ENCODE data around the gene SULT2B1. TPM values are rescaled to one million over a fixed set of nuclear protein-coding genes. Genes with fewer than 3 reads are reported as not detected.

SULT2B1 gene
- total and polyA plus RNA-seq, 4 donors: 0.14 to 0.24 TPM; not detected in 2

- Histone ChIP-seq H3K4me1 (ENCODE audit: control insufficient read depth in 4 of 4, insufficient read depth in 4 of 4, low read length in 3 of 4) (no peaks in the 10 kb centered on the region), H3K9me3 (ENCODE audit: control insufficient read depth in 4 of 4, low read length in 3 of 4) (no peaks in the 10 kb centered on the region), H3K9ac (ENCODE audit: low read depth in 1 of 2, low read length in 2 of 2) (no peak within 1 kb of the TSS), H3K36me3 (ENCODE audit: control insufficient read depth in 4 of 4, insufficient read depth in 3 of 4, low read depth in 1 of 4, low read length in 3 of 4) (no peaks in the 10 kb centered on the region), H3K4me3 (ENCODE audit: low read depth in 1 of 3, low read length in 3 of 3) (no peak within 1 kb of the TSS), H3K27ac (ENCODE audit: low read depth in 1 of 2, low read length in 2 of 2) (no peak within 1 kb of the TSS), H3K27me3 (ENCODE audit: control insufficient read depth in 4 of 4, insufficient read depth in 4 of 4, low read length in 3 of 4) (no peaks in the 10 kb centered on the region)
- 88% methylated on average over 39 of the region's 39 CpGs for WGBS
- DNase-seq (ENCODE audit: low spot score): no peak
- TF ChIP-seq YY1 (IDR thresholded peaks at IDR 0.05): no peak
- TF ChIP-seq RXRA (IDR thresholded peaks at IDR 0.05): no peak
- no peak for TF ChIP-seq ZBTB33 (IDR thresholded peaks at IDR 0.05)
- TF ChIP-seq HNF4A (conservative IDR thresholded peaks at IDR 0.05): no peak
- no peak for TF ChIP-seq JUND (IDR thresholded peaks at IDR 0.05)
- TF ChIP-seq FOXA2 (IDR thresholded peaks at IDR 0.05): no peak
- no peak for TF ChIP-seq EGR1 (IDR thresholded peaks at IDR 0.05; ENCODE audit: low read depth in 2 of 2)
- TF ChIP-seq, protein P1, sequence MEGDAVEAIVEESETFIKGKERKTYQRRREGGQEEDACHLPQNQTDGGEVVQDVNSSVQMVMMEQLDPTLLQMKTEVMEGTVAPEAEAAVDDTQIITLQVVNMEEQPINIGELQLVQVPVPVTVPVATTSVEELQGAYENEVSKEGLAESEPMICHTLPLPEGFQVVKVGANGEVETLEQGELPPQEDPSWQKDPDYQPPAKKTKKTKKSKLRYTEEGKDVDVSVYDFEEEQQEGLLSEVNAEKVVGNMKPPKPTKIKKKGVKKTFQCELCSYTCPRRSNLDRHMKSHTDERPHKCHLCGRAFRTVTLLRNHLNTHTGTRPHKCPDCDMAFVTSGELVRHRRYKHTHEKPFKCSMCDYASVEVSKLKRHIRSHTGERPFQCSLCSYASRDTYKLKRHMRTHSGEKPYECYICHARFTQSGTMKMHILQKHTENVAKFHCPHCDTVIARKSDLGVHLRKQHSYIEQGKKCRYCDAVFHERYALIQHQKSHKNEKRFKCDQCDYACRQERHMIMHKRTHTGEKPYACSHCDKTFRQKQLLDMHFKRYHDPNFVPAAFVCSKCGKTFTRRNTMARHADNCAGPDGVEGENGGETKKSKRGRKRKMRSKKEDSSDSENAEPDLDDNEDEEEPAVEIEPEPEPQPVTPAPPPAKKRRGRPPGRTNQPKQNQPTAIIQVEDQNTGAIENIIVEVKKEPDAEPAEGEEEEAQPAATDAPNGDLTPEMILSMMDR (IDR thresholded peaks at IDR 0.05; ENCODE audit: low read depth, low read length, missing input control): no peak
- no peak for TF ChIP-seq NR2F2 (IDR thresholded peaks at IDR 0.05)
- TF ChIP-seq, protein P2, sequence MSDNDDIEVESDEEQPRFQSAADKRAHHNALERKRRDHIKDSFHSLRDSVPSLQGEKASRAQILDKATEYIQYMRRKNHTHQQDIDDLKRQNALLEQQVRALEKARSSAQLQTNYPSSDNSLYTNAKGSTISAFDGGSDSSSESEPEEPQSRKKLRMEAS (IDR thresholded peaks at IDR 0.05): no peak
- no peak for TF ChIP-seq FOXA1 (IDR thresholded peaks at IDR 0.05)
- no peak for TF ChIP-seq SP1 (IDR thresholded peaks at IDR 0.05)
- TF ChIP-seq HNF4G (IDR thresholded peaks at IDR 0.05): no peak
Measured at GRCh38 chr19:48606463-48607358, 54.7 kb downstream of the SULT2B1 start, which contains the start of gene SPACA4. Gene SPACA4 (plus strand): TSS chr19:48606742. CDS start chr19:48606979, 237 bp downstream.

GRCh38 chr19:48607359-48607755 is 55.4 kb downstream of the SULT2B1 start:
- H3K4me1 ChIP-seq (ENCODE audit: control insufficient read depth in 4 of 4, insufficient read depth in 4 of 4, low read length in 3 of 4): no peaks in the 10 kb centered on the region
- no peak overlapping the region for H3K4me3 ChIP-seq (ENCODE audit: low read depth in 1 of 3, low read length in 3 of 3)
- H3K36me3 ChIP-seq (ENCODE audit: control insufficient read depth in 4 of 4, insufficient read depth in 3 of 4, low read depth in 1 of 4, low read length in 3 of 4): no peaks in the 10 kb centered on the region
- H3K27me3 ChIP-seq (ENCODE audit: control insufficient read depth in 4 of 4, insufficient read depth in 4 of 4, low read length in 3 of 4): no peaks in the 10 kb centered on the region
- H3K27ac ChIP-seq (ENCODE audit: low read depth in 1 of 2, low read length in 2 of 2): no peak overlapping the region
- H3K9me3 ChIP-seq (ENCODE audit: control insufficient read depth in 4 of 4, low read length in 3 of 4): no peaks in the 10 kb centered on the region
- H3K9ac ChIP-seq (ENCODE audit: low read depth in 1 of 2, low read length in 2 of 2): no peak overlapping the region
- WGBS: 92% methylated on average over 7 of the region's 7 CpGs
- DNase-seq (ENCODE audit: low spot score): no peak
- TF ChIP-seq, protein P3, sequence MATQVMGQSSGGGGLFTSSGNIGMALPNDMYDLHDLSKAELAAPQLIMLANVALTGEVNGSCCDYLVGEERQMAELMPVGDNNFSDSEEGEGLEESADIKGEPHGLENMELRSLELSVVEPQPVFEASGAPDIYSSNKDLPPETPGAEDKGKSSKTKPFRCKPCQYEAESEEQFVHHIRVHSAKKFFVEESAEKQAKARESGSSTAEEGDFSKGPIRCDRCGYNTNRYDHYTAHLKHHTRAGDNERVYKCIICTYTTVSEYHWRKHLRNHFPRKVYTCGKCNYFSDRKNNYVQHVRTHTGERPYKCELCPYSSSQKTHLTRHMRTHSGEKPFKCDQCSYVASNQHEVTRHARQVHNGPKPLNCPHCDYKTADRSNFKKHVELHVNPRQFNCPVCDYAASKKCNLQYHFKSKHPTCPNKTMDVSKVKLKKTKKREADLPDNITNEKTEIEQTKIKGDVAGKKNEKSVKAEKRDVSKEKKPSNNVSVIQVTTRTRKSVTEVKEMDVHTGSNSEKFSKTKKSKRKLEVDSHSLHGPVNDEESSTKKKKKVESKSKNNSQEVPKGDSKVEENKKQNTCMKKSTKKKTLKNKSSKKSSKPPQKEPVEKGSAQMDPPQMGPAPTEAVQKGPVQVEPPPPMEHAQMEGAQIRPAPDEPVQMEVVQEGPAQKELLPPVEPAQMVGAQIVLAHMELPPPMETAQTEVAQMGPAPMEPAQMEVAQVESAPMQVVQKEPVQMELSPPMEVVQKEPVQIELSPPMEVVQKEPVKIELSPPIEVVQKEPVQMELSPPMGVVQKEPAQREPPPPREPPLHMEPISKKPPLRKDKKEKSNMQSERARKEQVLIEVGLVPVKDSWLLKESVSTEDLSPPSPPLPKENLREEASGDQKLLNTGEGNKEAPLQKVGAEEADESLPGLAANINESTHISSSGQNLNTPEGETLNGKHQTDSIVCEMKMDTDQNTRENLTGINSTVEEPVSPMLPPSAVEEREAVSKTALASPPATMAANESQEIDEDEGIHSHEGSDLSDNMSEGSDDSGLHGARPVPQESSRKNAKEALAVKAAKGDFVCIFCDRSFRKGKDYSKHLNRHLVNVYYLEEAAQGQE (IDR thresholded peaks at IDR 0.05): no peak
- TF ChIP-seq ATF3 (IDR thresholded peaks at IDR 0.05) (no peak), FOXA2 (IDR thresholded peaks at IDR 0.05) (no peak), JUND (IDR thresholded peaks at IDR 0.05) (no peak), HNF4A (conservative IDR thresholded peaks at IDR 0.05) (no peak), TAF1 (conservative IDR thresholded peaks at IDR 0.05) (no peak), FOXA1 (IDR thresholded peaks at IDR 0.05) (no peak), NR2F2 (IDR thresholded peaks at IDR 0.05) (no peak), RAD21 (IDR thresholded peaks at IDR 0.05) (no peak), ZBTB33 (IDR thresholded peaks at IDR 0.05) (no peak), YY1 (IDR thresholded peaks at IDR 0.05) (no peak), EGR1 (IDR thresholded peaks at IDR 0.05; ENCODE audit: low read depth in 2 of 2) (no peak), GABPA (IDR thresholded peaks at IDR 0.05 in 1 of 2, conservative IDR thresholded peaks at IDR 0.05 in 1 of 2) (no peak), HNF4G (IDR thresholded peaks at IDR 0.05) (no peak), RXRA (IDR thresholded peaks at IDR 0.05) (no peak)
- TF ChIP-seq, protein P2 (IDR thresholded peaks at IDR 0.05): no peak

Measured in liver (tissue), 9 donors.